PC-3 (cell line): ENCODE measurements around the gene CDC5L. TPM values are rescaled to one million over a fixed set of nuclear protein-coding genes. Genes with fewer than 3 reads are reported as not detected.

ENCODE experiments used
- ATAC-seq: fragments of 200-7000 bp; cut with Tn5 transposase; 2 replicates; pipeline ENCODE4 v1.9.1; 2020; ENCODE audit warnings: mild to moderate bottlenecking, moderate library complexity
- BruUV-seq: library from RNA; stranded (reverse); fragments of 400-500 nt; replicated peaks from 2 replicates; lab custom pipeline; 2021; lab: Mats Ljungman, UMichigan
- CTCF ChIA-PET: fragments of 300-600 bp; sonication (Branson Sonifier 250); formaldehyde crosslinking; loops from one replicate; lab custom pipeline; 2022; ENCODE audit warnings: antibody characterized with exemption; lab: Charles Lee
- POLR2A ChIA-PET: fragments of 300-600 bp; sonication (Branson Sonifier 250); formaldehyde crosslinking; loops from one replicate; lab custom pipeline; 2022; ENCODE audit warnings: antibody characterized with exemption; ENCODE audit not compliant: unreplicated experiment; lab: Charles Lee
- DNase-seq: peaks from one replicate; pipeline ENCODE4 v3.0.0-alpha.2; 2015
- H2AFZ ChIP-seq: fragments of 300-600 bp; sonication (generic); 2 replicates; pipeline ENCODE4 v1.6.0; 2016; ENCODE audit warnings: antibody characterized with exemption, low read length
- H3F3A ChIP-seq: fragments of 300-600 bp; sonication (generic); one replicate; pipeline ENCODE4 v1.6.0; 2017; ENCODE audit warnings: antibody characterized with exemption, low read length, control low read depth, mild to moderate bottlenecking; ENCODE audit not compliant: unreplicated experiment
- H3K27ac ChIP-seq: fragments of 300-600 bp; sonication (generic); 2 replicates; pipeline ENCODE4 v1.5.1; 2016; ENCODE audit warnings: mild to moderate bottlenecking, low read length
- H3K27me3 ChIP-seq: fragments of 300-600 bp; sonication (generic); 2 replicates; pipeline ENCODE4 v1.6.1; 2016; ENCODE audit warnings: low read length, mixed read lengths
- H3K36me3 ChIP-seq: fragments of 300-600 bp; sonication (generic); 2 replicates; pipeline ENCODE4 v1.6.1; 2016; ENCODE audit warnings: low read depth, mixed run types, low read length, mixed read lengths
- H3K4me1 ChIP-seq: fragments of 300-600 bp; sonication (generic); 2 replicates; pipeline ENCODE4 v1.5.1; 2016; ENCODE audit warnings: low read length; ENCODE audit not compliant: insufficient read depth
- H3K4me2 ChIP-seq: fragments of 300-600 bp; sonication (generic); 2 replicates; pipeline ENCODE4 v1.6.0; 2016; ENCODE audit warnings: low read length
- H3K4me3 ChIP-seq: fragments of 300-600 bp; sonication (generic); 2 replicates; pipeline ENCODE4 v1.5.1; 2016; ENCODE audit warnings: mild to moderate bottlenecking, low read length, mixed read lengths
- H3K79me2 ChIP-seq: fragments of 300-600 bp; sonication (generic); 2 replicates; pipeline ENCODE4 v1.6.1; 2017; ENCODE audit warnings: low read length, mixed read lengths
- H3K9ac ChIP-seq: fragments of 300-600 bp; sonication (generic); 2 replicates; pipeline ENCODE4 v1.6.0; 2016; ENCODE audit warnings: mild to moderate bottlenecking, low read length
- H3K9me2 ChIP-seq: fragments of 300-600 bp; sonication (generic); replicated peaks from 2 replicates; pipeline ENCODE4 v1.6.1; 2016; ENCODE audit warnings: mixed run types, low read length, mixed read lengths
- H3K9me3 ChIP-seq: fragments of 300-600 bp; sonication (generic); 2 replicates; pipeline ENCODE4 v1.6.1; 2016; ENCODE audit warnings: low read length, mixed read lengths
- H4K20me1 ChIP-seq: fragments of 300-600 bp; sonication (generic); 2 replicates; pipeline ENCODE4 v1.6.1; 2016; ENCODE audit warnings: low read length, mixed read lengths
- EZH2 ChIP-seq: fragments of 300-600 bp; sonication (generic); IDR thresholded peaks from one replicate; pipeline ENCODE4 v1.6.1; 2017; ENCODE audit warnings: antibody characterized with exemption, mild to moderate bottlenecking, low read length; ENCODE audit not compliant: unreplicated experiment
- EZH2phosphoT487 ChIP-seq: fragments of 300-600 bp; sonication (generic); IDR thresholded peaks from 2 replicates; pipeline ENCODE4 v1.6.1; 2018; ENCODE audit warnings: mild to moderate bottlenecking, antibody characterized with exemption, low read length, borderline replicate concordance
- intact Hi-C: fragments of 100-400 bp; cut with micrococcal nuclease; formaldehyde crosslinking; loops from 2 replicates; pipeline ENCODE4 v1.9.0; 2023
- total RNA-seq: library from RNA; depleted of rRNA; stranded (reverse); fragments of >200 nt; gene quantifications from 2 replicates; pipeline ENCODE4 v1.2.3, GENCODE V29; 2014
- TF ChIP-seq, protein P1 (sequence below): fragments of 300-600 bp; sonication (generic); conservative IDR thresholded peaks from 2 replicates; pipeline ENCODE4 v1.5.1; 2017; ENCODE audit warnings: antibody characterized with exemption, low read depth, mild to moderate bottlenecking, low read length

Gene CDC5L
- total RNA-seq, 1 experiment from 2014 or later = 23.0 TPM

DNA sequence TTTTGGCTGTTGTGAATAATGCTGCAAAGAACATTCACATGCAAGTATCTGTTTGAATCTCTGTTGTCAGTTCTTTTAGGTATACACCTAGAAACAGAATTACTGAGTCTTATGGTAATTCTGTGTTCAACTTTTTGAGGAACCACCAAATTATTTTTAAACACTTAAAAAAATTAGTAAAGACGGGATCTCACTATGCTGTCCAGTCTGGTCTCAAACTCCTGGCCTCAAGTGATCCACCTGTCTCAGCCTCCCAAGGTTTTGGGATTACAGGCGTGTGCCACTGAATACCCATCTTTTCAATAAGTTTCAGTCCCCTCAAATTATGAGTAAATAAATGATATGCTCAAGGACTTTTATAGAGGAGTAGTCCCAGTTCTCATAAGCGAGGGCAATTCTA, 27.5 kb upstream of the CDC5L start:
- DNase-seq = no peak
- Histone ChIP-seq H3K9me2 (no peaks in the 10 kb centered on the region), H2AFZ (no peak overlapping the region), H3K9me3 (no peaks in the 10 kb centered on the region), H3K4me1 (no peaks in the 10 kb centered on the region), H3K9ac (no peak overlapping the region), H3K4me2 (no peak overlapping the region), H3K27ac (no peak overlapping the region), H3K79me2 (no peaks in the 10 kb centered on the region), H3F3A (no peaks in the 10 kb centered on the region), H3K4me3 (no peak overlapping the region), H3K27me3 (peaks cover 8% of the 10 kb centered on the region; the same call in 1 of the 2 replicates), H4K20me1 (no peaks in the 10 kb centered on the region), H3K36me3 (no peaks in the 10 kb centered on the region)
- intact Hi-C loops = no loop called here
- TF ChIP-seq EZH2 = no peak
- TF ChIP-seq, protein P1, sequence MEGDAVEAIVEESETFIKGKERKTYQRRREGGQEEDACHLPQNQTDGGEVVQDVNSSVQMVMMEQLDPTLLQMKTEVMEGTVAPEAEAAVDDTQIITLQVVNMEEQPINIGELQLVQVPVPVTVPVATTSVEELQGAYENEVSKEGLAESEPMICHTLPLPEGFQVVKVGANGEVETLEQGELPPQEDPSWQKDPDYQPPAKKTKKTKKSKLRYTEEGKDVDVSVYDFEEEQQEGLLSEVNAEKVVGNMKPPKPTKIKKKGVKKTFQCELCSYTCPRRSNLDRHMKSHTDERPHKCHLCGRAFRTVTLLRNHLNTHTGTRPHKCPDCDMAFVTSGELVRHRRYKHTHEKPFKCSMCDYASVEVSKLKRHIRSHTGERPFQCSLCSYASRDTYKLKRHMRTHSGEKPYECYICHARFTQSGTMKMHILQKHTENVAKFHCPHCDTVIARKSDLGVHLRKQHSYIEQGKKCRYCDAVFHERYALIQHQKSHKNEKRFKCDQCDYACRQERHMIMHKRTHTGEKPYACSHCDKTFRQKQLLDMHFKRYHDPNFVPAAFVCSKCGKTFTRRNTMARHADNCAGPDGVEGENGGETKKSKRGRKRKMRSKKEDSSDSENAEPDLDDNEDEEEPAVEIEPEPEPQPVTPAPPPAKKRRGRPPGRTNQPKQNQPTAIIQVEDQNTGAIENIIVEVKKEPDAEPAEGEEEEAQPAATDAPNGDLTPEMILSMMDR = no peak
- no peak for TF ChIP-seq EZH2phosphoT487
- CTCF ChIA-PET = no interaction called here
- no TSS peak for BruUV-seq
- POLR2A ChIA-PET = no interaction called here
- no peak for ATAC-seq

DNA sequence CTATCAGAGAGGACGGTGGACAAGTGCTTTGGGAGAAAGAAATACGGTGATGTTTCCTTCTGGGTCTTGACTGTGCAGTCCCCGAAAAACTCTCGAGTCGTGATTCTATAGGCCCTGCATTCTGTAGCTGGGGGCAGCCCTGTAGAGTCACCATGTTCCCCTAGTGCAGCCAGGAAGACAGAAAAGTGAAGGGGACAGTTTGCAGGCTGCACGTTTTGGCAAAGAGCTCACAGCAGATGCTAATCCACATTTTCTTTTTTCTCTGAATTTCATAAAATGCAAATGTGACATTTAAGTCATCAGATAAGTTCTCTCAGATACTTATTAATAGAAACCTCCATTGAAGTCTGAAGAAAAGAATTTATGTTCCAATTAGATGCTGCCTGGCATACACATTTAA, 25.6 kb upstream of the CDC5L start:
- no peaks in the 10 kb centered on the region for H3K79me2 ChIP-seq
- H2AFZ ChIP-seq = no peak overlapping the region
- no TSS peak for BruUV-seq
- DNase-seq (no peak), ATAC-seq (no peak)
- POLR2A ChIA-PET = no interaction called here
- H3K9ac ChIP-seq = no peak overlapping the region
- no peaks in the 10 kb centered on the region for H3K36me3 ChIP-seq
- H3K27me3 ChIP-seq = no peaks in the 10 kb centered on the region; the same call in 1 of the 2 replicates
- H3F3A ChIP-seq = no peaks in the 10 kb centered on the region
- no peaks in the 10 kb centered on the region for H3K9me2 ChIP-seq
- TF ChIP-seq, protein P1 = no peak
- TF ChIP-seq EZH2 = no peak
- TF ChIP-seq EZH2phosphoT487 = no peak
- CTCF ChIA-PET = no interaction called here
- H3K4me2 ChIP-seq = no peak overlapping the region
- H3K4me1 ChIP-seq = no peaks in the 10 kb centered on the region
- no peaks in the 10 kb centered on the region for H3K9me3 ChIP-seq
- H3K4me3 ChIP-seq = no peak overlapping the region
- H3K27ac ChIP-seq = no peak overlapping the region
- intact Hi-C loops = no loop called here
- no peaks in the 10 kb centered on the region for H4K20me1 ChIP-seq

DNA sequence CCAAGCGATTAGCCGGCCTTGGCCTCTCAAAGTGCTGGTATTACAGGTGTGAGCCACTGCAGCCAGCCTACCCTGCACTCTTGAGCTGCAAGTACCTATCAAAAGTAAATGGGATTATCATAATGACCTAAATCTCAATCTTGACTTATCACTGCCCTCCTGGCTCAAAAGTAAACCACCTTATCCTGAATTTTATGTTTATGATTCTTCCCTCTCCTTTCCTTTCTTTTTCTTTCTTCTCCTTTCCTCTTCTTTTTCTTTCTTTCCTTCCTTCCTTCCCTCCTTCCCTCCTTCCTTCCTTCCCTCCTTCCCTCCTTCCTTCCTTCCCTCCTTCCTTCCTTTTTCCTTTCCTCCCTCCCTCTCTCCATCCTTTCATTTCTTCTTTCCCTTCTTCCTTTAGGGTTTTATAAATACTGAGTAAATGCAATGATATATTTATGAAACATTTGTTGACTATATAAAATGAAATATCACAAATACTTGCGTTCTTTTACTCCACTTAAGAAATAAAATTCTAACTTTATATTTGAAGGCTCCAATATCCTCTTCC, 24.1 kb upstream of the CDC5L start:
- no peak overlapping the region for H3K27ac ChIP-seq
- no peak overlapping the region for H3K4me3 ChIP-seq
- H3K27me3 ChIP-seq = no peaks in the 10 kb centered on the region; the same call in 1 of the 2 replicates
- H3K4me1 ChIP-seq = no peaks in the 10 kb centered on the region
- ChIA-PET POLR2A (no interaction called here), CTCF (no interaction called here)
- TF ChIP-seq, protein P1 = no peak
- TF ChIP-seq EZH2phosphoT487 = no peak
- no peak for TF ChIP-seq EZH2
- DNase-seq (no peak), ATAC-seq (no peak)
- H3K79me2 ChIP-seq = no peaks in the 10 kb centered on the region
- no TSS peak for BruUV-seq
- H2AFZ ChIP-seq = no peak overlapping the region
- H3K9me2 ChIP-seq = no peaks in the 10 kb centered on the region
- no peaks in the 10 kb centered on the region for H3K9me3 ChIP-seq
- H3K36me3 ChIP-seq = no peaks in the 10 kb centered on the region
- no peak overlapping the region for H3K9ac ChIP-seq
- intact Hi-C loops = no loop called here
- no peak overlapping the region for H3K4me2 ChIP-seq
- H3F3A ChIP-seq = no peaks in the 10 kb centered on the region
- no peaks in the 10 kb centered on the region for H4K20me1 ChIP-seq
